GM18868 (cell line): ENCODE results near the gene PRR36.

Source experiments
- ATAC-seq: cut with Tn5 transposase; IDR thresholded peaks from one replicate; pipeline ENCODE4 v1.9.1; 2021; ENCODE audit warnings: mild to moderate bottlenecking, moderate library complexity; ENCODE audit not compliant: unreplicated experiment

PRR36 gene

DNA sequence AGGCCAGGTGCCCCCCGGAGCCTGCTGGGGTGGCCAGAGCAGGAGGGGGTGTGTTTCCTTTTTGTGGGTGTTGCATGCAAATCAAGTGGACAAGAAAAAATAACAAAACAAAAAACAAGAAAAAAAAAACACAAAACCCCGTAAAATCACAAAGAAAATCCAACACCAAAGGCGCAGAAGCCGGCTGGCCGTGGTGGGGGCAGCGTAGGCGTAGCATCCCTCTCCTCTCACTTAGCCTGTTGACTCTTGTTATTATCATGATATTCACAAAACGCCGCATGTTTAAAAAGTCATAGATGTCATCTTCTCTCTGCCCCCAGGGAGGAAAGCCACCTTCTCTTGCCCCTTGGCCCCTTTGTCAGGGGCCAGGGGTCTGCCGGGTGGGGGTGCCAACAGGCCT, 39.5 kb upstream of the PRR36 start:
- ATAC-seq, result no peak

DNA sequence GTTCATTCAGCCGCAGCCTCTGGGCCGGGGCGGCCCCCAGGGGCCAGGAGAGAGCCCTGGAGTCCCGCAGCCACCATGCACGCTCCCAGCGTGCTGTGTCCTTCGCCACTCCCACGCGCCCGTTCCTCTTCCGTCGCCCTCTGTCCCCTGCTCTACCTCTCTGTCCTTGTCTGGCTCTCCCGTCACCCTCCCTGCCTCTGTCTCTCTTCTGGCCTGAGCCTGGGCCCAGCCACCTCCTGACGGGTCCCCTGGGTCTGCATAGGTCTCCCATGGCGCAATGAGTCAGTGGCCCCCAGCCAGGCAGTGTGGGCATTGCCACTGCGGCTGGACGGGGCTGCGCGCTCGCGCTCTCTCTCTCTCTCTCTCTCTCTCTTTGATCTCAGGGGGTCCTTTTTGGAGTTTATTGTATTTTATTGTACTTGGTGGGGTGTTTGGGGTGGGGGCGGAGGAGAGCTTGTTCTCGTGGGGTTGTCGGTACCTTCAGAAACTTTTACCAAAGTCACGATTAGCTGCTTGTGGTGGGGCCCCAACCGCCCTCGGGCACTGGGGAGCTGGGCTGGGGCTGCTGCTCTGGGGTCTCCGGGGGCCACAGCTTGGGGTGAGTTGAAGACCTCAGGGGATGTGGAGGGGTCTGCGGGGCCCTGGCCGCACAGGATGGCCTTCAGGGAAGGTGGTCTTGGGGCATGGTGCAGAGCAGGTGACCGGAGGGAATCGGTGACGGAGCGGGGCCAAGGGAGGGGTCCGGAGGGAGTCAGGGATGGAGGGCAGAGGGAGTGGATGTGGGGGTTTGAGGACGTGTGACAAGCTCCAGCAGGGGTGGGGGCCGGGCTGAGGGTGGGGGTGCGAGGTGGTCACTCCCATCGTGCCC, 38.7 kb upstream of the PRR36 start:
- ATAC-seq, result no peak

DNA sequence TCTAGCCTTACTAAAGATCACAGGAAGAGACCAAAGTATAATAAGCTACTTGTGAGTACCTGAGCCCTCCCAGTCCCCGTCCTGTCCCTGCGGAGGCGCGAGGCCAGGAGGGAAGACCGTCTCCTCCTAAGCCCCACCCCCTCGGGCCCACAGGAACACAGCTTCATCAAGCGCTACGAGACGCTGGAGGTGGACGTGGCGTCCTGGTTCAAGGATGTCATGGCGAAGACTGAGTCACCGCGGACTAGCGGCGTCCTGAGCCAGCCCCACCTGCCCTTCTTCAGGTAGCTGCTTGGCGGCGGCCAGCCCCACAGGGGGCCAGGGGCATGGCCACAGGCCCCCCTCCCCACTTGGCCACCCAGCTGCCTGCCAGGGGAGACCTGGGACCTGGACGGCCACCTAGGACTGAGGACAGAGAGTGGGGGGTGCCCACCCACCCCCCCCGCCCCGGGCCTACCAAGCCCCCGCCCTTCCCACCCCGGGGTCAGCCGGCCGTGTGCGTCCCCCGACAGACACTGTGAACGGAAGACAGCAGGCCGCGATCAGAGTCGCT, 38.0 kb upstream of the PRR36 start:
- ATAC-seq, result no peak

DNA sequence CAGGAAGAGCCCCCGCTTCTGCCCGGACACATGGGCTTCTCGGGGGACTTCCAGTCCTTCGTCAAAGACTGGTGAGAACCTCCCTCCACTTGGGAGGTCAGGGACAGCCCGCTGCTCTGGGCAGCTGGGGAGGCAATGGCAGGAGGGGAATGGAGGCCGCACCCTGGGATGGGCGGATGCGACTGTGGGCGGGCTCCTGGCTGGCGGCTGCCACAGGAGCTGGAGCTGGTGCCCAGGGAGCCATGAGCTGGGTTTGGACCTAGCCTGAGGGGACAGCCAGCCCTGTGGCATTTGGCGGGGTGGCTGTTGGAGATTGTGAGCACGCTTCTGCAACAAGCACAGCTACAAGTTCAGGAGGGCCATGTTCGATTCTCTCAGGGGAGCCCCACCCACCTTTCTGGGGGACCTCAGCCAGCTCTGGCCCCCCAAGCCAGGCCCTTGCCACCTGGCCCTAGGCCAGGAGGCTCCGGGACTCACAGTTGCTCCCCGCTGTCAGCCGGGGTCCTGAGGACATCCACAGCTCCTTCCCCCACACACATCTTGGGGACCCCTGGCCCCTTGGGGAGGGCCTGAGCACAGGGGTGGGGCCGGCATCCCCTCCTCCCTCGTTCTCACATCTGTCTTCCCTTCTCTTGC, 37.4 kb upstream of the PRR36 start:
- no peak for ATAC-seq

DNA sequence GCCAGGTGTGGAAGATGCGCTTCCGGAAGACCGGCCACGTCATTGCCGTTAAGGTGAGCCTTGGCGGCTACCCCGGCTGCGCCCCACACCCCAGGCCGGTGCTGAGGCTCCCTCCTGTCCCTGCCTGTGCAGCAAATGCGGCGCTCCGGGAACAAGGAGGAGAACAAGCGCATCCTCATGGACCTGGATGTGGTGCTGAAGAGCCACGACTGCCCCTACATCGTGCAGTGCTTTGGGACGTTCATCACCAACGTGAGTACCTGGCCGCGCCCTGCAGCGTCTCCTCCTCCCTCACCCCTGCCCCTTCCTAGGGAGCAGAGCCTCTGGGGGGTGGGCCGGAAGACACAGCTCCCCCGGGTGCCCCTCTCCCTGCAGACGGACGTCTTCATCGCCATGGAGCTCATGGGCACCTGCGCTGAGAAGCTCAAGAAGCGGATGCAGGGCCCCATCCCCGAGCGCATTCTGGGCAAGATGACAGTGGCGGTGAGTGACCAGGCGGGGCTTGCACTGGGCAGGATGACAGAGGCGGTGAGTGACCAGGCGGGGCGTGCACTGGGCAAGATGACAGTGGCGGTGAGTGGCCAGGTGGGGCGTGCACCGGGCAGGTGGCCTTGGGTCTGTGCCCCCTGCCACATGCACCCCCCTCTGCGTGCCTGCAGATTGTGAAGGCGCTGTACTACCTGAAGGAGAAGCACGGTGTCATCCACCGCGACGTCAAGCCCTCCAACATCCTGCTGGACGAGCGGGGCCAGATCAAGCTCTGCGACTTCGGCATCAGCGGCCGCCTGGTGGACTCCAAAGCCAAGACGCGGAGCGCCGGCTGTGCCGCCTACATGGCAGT, 36.4 kb upstream of the PRR36 start:
- ATAC-seq, result no peak

DNA sequence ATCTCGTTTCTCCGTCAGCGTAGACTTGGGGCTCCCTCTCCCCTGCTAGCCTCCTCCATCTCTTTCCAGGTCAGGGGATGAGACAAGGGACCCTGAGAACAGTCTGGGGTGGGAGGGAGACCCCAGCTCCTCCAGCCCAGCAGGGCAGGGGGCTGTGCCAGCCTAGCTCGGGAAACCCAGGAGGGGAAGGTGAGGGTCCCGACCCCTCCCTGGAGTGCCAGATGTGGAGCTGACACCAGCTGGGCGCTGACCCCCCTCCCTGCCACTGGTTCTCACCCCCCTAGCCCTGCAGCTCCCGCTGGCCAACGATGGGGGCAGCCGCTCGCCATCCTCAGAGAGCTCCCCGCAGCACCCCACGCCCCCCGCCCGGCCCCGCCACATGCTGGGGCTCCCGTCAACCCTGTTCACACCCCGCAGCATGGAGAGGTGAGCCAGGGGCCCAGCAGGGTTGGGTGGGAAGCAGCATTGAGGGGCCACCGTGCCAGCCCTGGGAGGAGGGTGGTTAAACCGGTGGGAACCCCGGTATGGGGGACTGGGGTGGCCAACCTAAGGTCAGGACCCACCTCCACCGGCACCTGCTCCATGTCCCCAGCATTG, 35.4 kb upstream of the PRR36 start:
- no peak for ATAC-seq

DNA sequence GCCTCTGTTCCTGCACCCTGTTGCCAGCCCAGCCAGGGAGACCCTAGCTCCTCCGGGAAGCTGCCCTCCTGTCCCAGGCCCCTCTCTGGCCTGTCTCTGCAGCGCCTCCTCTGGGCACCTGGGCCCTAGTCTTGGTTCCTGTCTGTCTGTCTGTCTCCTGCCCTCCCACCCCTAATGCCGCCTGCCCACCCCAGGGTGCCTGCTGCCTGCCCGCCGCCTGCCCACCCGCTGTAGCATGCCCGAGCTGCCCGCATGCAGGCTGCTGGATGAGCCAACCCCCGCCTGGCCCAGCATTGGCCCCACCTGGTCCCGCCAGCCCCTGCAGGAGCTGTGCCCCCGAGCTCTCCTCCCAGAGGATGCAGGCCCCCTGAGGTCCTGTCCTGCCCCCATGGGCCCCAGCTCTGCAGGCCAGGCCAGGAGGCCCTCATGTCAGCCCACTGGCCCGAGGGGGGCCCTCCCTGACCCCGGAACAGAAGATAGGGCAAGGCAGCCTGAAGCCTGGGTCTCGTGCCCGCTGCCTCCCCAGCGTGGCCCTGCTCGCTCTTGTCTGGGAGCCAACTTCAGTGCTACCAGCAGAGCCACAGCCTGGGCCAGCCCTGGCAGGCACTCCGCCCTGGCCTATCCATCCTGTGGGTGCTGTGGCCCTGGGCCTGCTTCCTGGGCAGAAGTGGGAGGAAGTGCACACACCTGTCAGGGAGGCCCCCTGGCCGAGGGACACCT, 34.7 kb upstream of the PRR36 start:
- ATAC-seq, result no peak

DNA sequence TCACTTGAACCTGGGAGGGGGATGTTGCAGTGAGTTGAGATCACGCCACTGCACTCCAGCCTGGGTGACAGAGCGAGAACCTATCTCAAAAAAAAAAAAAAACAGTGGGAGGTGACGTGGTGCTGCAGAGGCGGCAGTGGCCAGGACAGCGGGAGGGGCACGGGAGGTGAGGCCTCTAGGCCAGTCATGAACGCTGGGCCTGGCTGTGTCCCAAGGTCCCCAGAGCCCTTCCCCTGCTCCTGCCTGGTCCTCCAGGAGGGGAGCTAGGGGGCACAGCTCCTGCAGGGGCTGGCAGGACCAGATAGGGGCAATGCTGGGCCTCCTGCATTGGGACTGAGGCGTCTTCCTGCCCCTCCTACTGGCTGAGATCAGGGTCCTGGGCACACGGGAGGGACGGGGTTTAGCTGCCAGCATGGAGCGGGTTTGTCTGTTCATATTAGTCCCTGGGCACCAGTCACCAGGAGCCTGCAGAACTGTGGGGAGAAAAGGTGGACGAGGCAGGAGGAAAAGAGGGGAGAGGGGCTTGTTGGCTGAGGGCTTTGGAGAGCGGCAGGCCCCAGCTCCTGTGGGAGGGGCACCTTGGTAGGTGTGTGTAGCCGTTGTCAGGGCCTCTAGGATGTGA, 34.0 kb upstream of the PRR36 start:
- ATAC-seq, result no peak

DNA sequence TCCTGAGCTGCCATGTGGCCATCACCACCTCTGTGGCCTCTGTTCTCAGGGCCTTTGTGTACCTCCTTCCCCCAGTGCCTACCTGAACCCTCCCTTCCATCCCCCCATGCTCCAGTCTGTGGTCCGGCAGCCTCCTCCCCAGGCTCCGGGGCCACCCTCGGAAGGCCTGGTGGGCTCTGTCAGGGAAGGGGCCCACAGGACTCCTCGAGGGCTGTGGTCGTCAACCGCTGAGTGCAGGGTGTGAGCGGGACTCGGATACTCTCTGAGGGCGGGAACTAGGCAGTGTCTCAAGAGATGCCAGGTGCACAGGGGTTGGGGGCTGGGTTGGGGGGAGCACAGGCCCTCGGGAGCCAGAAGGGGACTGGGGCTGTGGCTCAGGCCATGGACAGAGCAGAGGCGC, 33.4 kb upstream of the PRR36 start:
- ATAC-seq, result no peak

DNA sequence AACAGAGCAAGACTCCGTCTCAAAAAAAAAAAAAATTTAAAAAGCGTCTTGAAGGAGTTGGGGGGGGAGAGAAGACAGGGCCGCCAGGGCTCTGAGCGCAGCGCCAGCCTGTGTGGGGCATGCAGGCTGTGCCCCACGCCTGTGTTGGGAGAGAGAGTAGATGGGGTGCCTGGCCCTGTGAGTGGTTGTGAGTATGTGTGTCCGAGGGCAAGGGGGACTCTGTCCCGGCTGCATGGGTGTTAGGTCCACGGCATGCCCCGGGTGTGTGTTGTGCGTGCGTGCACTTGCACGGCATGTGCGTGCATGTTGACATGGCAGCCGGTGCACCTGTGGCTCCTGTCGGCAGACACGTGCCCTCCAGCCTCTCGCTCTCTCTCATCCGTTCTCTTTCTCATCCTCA, 32.9 kb upstream of the PRR36 start:
- ATAC-seq, result no peak

DNA sequence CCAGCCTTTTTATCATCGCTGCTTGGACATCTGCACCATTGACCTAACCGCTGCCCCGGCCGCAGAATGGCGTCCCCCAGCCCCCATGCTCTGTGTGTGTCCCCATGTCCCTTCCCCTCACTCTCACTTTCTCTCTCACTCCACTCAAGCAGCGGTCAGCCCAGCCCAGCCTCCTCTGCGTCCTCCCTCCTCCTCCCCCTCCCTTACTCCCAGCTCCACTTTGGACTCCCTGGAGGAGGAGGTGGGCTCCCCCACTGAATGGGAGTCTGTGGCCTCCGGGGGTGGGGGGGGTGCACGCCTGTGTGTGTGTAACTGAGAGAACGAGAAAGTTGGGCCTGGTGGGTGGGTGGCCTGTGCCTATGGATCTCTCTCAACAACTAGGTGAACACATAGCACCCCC, 31.7 kb upstream of the PRR36 start:
- no peak for ATAC-seq

DNA sequence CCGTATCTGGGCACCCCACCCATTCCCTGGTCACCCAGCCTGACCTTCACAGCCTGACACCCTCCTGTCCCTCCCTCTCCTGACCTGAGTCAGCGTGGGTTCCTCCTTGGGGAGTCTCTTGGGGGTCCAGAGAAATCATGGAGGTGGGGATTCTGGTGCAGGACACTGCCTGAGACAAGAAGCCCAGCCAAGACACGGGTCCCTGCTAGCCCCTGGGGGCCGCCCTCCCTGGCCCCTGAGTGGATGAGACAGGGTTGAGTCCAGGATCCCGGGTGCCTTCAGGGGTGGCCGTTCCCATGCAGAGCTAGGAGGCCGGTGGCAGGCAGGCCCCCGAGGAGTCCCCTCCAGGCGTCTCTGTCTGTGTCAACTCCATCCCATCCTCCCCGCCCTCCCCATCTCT, 31.1 kb upstream of the PRR36 start:
- ATAC-seq, result no peak

DNA sequence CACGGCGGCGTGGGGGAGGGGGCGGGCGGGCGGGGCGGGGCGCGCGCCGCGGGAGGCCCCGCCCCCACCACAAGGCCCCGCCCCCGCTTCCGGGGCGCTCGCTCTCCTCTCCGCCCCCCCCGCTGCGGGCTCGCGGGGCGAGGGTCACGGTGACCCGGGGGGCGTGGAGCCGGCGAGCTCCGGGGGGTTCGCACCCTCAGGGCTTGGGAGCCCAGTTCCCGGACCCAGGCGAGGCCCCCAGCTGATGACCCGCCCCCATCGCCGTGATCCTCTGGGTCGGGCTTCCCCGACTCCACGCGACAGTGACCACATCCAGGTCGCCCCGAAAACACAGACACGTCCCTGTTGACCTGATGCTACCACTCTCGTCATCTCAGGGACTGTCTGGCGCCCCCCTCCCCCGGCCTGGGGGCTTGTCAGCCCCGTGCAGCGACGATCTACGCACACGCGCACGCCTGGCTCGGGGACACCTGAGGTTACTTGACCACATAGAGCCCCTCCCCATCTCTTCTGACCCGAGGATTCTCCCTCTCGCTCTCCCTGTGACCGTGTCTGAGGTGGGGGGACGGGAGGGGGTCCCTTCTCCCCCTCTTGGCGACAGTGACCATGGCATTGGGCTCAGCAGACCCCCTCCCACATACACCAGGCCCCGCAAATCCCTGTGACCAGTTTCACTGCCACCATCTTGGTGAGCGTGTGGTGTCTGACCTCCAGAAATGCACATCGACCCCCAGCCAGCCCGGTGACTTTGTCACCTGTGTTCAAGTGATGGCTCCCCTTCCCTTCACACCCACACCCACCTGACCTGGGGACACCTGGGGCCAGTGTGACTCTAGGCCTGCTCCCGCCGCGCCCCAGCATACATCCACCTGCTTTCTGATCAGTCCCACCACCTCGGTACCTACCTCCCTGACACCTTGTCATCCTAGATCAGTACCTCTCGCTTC, 30.2 kb upstream of the PRR36 start:
- peak; percentile 35 for ATAC-seq

DNA sequence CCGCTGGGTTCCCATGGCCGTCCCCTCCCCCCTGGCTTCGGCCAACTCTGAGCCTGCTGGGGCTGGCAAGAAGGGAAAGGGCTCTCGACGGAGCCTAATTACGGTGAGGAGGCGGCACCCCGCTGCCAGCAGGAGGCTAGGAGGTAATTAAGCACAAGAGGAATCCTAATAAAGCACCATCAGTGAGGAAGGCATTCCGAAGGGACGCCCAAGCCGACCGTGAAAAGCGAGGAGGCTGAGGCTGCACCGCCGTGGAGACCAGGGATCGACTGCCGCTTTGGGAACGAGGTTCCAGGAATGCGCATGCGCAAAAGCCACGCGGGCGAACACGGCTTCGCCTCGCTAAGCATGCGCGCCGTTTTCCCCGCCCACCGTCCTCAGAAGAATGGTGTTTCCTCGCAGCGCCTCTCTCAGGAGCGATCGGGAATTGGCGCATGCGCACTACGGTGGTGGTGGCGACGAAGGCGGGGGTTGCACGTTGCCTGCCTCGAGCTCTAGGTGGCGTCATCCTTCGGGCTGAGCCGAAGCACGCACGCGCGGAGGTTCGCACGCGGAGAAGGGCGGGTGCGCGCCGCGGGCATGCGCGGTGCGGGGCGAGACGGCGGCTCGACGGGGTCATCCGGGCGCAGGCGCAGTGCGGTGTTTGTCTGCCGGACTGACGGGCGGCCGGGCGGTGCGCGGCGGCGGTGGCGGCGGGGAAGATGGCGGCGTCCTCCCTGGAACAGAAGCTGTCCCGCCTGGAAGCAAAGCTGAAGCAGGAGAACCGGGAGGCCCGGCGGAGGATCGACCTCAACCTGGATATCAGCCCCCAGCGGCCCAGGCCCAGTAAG, 29.3 kb upstream of the PRR36 start, which contains the start of gene MAP2K7:
Gene MAP2K7 (plus strand): TSS at position 634 of the 830 bp plus-strand sequence. CDS start 68 bp downstream, at position 702.
- ATAC-seq, result peak; percentile 79

DNA sequence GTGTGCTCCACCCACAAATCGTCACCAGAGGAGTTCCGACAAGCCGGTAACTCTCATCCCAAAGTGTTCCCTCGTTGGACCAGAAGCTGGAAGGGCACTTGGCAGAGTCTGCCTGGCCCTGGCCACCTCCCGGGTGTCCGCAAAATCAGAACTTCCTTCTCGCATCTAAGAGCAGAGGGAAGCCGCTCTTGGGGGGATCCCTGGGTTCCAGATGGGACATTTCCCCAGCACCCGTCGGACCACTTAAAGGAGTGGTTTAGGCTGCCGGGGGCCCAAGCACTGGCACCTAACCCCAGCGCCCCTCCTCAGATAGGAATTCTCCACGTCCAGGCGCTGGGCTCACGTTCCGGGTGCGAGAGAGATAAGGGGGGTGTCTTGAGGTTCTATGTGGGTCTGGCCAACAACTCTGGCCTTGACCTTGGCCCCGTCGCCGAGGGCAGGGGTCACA, 28.6 kb upstream of the PRR36 start:
- ATAC-seq, result no peak

DNA sequence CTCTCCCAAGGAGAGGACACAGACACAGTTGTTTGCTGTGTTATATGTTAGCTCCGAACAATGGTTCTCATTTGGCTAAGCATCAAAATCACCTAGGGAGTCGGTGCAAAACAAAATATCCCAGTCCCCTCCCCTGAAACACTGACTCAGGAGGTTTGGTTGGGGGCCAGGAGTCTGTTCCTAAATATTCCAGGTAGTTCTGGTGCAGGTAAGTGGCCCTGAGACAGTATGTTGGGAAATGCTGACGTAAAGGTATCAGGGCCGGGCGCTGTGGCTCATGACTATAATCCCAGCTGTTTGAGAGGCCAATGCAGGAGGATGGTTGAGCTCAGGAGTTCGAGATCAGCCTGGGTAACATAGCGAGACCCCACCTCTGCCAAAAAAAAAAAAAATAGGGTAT, 27.1 kb upstream of the PRR36 start:
- no peak for ATAC-seq

DNA sequence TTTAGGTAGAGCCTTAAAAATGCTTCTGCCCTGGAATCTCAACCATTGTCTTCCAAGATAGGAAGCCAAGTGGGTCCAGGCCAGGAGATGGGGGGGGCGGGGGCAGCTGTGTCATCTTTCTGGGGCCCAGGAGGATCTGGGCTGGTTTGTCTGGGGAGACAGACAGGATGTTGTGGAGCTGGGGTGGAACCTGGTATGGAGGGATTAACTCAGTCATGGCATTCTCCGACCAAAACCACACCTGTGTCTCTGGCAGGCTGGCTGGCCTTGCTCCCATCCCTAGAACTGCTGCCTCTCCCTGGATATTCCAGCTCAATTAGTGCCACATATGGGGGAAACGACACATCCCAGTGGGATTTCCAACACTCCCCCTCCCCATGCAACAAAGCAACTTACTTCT, 26.7 kb upstream of the PRR36 start:
- no peak for ATAC-seq

DNA sequence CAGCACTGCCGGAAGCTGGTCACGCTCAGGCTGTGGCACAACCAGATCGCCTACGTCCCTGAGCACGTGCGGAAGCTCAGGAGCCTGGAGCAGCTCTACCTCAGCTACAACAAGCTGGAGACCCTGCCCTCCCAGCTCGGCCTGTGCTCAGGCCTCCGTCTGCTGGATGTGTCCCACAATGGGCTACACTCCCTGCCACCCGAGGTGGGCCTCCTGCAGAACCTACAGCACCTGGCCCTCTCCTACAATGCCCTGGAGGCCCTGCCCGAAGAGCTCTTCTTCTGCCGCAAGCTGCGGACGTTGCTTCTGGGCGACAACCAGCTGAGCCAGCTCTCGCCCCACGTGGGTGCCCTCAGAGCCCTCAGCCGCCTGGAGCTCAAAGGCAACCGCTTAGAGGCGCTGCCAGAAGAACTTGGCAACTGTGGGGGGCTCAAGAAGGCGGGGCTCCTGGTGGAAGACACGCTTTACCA, 26.2 kb upstream of the PRR36 start:
- no peak for ATAC-seq
